GM19395 (cell line): ENCODE results near the gene SORL1.

ENCODE experiments used
- ATAC-seq: cut with Tn5 transposase; IDR thresholded peaks from one replicate; pipeline ENCODE4 v1.9.1; 2021; ENCODE audit warnings: mild to moderate bottlenecking, moderate library complexity; ENCODE audit not compliant: unreplicated experiment

The SORL1 gene

GRCh38 chr11:121650351-121651256 lies 198.5 kb downstream of the SORL1 start:
- ATAC-seq = no peak

GRCh38 chr11:121651257-121651605 lies 199.1 kb downstream of the SORL1 start:
- ATAC-seq = no peak

GRCh38 chr11:121652971-121653370 lies 200.9 kb downstream of the SORL1 start:
- ATAC-seq = no peak

- no peak for ATAC-seq
These were observed 202.2 kb downstream of the SORL1 start for GRCh38 chr11:121654259-121654842.

- no peak for ATAC-seq
These were observed 202.9 kb downstream of the SORL1 start for GRCh38 chr11:121654843-121655536.

- ATAC-seq = peak; percentile 95
These were observed 203.6 kb downstream of the SORL1 start for GRCh38 chr11:121655537-121656327.

GRCh38 chr11:121656328-121657090 lies 204.4 kb downstream of the SORL1 start:
- ATAC-seq = no peak

GRCh38 chr11:121657146-121657545 lies 205.0 kb downstream of the SORL1 start:
- no peak for ATAC-seq

GRCh38 chr11:121659811-121660210 lies 207.7 kb downstream of the SORL1 start:
- no peak for ATAC-seq

GRCh38 chr11:121661880-121662486 lies 209.9 kb downstream of the SORL1 start:
- no peak for ATAC-seq

- ATAC-seq = no peak
These were observed 212.0 kb downstream of the SORL1 start for GRCh38 chr11:121664144-121664543.

- no peak for ATAC-seq
These were observed 213.2 kb downstream of the SORL1 start for GRCh38 chr11:121665206-121665838.

- ATAC-seq = no peak
These were observed 215.7 kb downstream of the SORL1 start for GRCh38 chr11:121667836-121668235.

- no peak for ATAC-seq
These were observed 217.3 kb downstream of the SORL1 start for GRCh38 chr11:121669422-121669821.

GRCh38 chr11:121670266-121670665 lies 218.2 kb downstream of the SORL1 start:
- ATAC-seq = no peak

GRCh38 chr11:121670805-121671282 lies 218.7 kb downstream of the SORL1 start:
- no peak for ATAC-seq

- ATAC-seq = no peak
These were observed 219.4 kb downstream of the SORL1 start for GRCh38 chr11:121671283-121672168.
